ENCODE results near the gene NPAS3.

Gene NPAS3

GRCh38 chr14:33631441-33631840 is 692.8 kb downstream of the NPAS3 start:
- DNase-seq (ENCODE audit: low read depth in 2 of 2): no peak

GRCh38 chr14:33634631-33635030 is 696.0 kb downstream of the NPAS3 start:
- DNase-seq (ENCODE audit: low read depth in 2 of 2): no peak

- DNase-seq (ENCODE audit: low read depth in 2 of 2): no peak
These were observed 698.0 kb downstream of the NPAS3 start for GRCh38 chr14:33636716-33637115.

GRCh38 chr14:33642080-33642479 is 703.4 kb downstream of the NPAS3 start:
- DNase-seq (ENCODE audit: low read depth in 2 of 2): no peak

- DNase-seq (ENCODE audit: low read depth in 2 of 2): no peak
These were observed 704.1 kb downstream of the NPAS3 start for GRCh38 chr14:33642691-33643244.

GRCh38 chr14:33643426-33644181 is 704.9 kb downstream of the NPAS3 start:
- no peak for DNase-seq (ENCODE audit: low read depth in 2 of 2)

GRCh38 chr14:33646692-33647260 is 708.1 kb downstream of the NPAS3 start:
- no peak for DNase-seq (ENCODE audit: low read depth in 2 of 2)

GRCh38 chr14:33647385-33647786 is 708.7 kb downstream of the NPAS3 start:
- DNase-seq (ENCODE audit: low read depth in 2 of 2): no peak

- no peak for DNase-seq (ENCODE audit: low read depth in 2 of 2)
These were observed 711.8 kb downstream of the NPAS3 start for GRCh38 chr14:33650430-33650829.

- DNase-seq (ENCODE audit: low read depth in 2 of 2): no peak
These were observed 714.1 kb downstream of the NPAS3 start for GRCh38 chr14:33652566-33653307.

- DNase-seq (ENCODE audit: low read depth in 2 of 2): no peak
These were observed 714.6 kb downstream of the NPAS3 start for GRCh38 chr14:33653308-33653695.

GRCh38 chr14:33655421-33655820 is 716.7 kb downstream of the NPAS3 start:
- no peak for DNase-seq (ENCODE audit: low read depth in 2 of 2)

- no peak for DNase-seq (ENCODE audit: low read depth in 2 of 2)
These were observed 718.8 kb downstream of the NPAS3 start for GRCh38 chr14:33657476-33657875.

- DNase-seq (ENCODE audit: low read depth in 2 of 2): no peak
These were observed 721.6 kb downstream of the NPAS3 start for GRCh38 chr14:33660248-33660647.

- DNase-seq (ENCODE audit: low read depth in 2 of 2): no peak
These were observed 722.4 kb downstream of the NPAS3 start for GRCh38 chr14:33661101-33661500.

GRCh38 chr14:33668066-33668465 is 729.4 kb downstream of the NPAS3 start:
- no peak for DNase-seq (ENCODE audit: low read depth in 2 of 2)

GRCh38 chr14:33669111-33669510 is 730.4 kb downstream of the NPAS3 start:
- DNase-seq (ENCODE audit: low read depth in 2 of 2): no peak

GRCh38 chr14:33670235-33670634 is 731.6 kb downstream of the NPAS3 start:
- no peak for DNase-seq (ENCODE audit: low read depth in 2 of 2)

- no peak for DNase-seq (ENCODE audit: low read depth in 2 of 2)
These were observed 732.9 kb downstream of the NPAS3 start for GRCh38 chr14:33671556-33671955.

GRCh38 chr14:33674927-33675326 is 736.2 kb downstream of the NPAS3 start:
- DNase-seq (ENCODE audit: low read depth in 2 of 2): no peak

GRCh38 chr14:33675415-33676130 is 736.9 kb downstream of the NPAS3 start:
- no peak for DNase-seq (ENCODE audit: low read depth in 2 of 2)

GRCh38 chr14:33676135-33676566 is 737.5 kb downstream of the NPAS3 start:
- no peak for DNase-seq (ENCODE audit: low read depth in 2 of 2)
